ENCODE data around the gene PAPOLB.

DNA sequence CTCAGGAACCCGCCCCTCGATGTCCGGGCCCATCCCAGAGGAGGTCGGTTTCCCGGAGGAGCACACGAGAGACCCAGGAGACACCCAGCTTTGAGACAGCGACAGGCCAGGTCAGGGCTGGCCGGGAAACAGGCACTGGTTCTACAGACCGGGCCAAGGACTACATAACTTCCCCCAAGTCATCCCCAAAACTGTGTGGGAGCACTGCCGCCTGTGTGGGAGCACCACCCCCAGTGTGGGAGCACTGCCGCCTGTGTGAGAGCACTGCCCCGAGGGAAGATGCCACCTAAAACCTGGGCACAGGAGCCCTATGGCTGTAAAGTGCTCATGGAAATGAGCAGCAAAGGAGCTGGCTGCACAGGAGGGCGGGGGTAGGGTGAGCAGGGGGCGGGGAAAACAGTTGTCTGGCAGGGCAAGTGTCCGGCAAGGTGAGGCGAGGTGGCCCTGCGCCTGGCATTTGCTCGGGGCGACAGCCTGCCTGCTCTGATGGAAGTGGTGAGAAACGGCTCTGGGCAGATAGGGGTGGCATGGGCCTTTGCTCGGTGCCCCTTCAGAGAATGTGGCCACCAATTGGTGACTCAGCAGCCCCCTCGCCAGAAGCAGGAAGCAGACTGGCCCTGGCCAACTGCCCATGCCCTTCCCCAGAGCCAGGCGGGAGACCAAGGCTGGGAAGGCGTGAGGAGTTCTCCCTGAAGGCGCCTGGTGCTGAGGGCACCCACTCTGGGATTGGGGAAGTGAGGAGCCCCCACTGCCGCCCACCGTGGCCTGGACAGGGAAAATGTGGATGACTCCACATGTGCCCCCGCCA lies 26.2 kb downstream of the PAPOLB start:
- TF ChIP-seq, protein P1, sequence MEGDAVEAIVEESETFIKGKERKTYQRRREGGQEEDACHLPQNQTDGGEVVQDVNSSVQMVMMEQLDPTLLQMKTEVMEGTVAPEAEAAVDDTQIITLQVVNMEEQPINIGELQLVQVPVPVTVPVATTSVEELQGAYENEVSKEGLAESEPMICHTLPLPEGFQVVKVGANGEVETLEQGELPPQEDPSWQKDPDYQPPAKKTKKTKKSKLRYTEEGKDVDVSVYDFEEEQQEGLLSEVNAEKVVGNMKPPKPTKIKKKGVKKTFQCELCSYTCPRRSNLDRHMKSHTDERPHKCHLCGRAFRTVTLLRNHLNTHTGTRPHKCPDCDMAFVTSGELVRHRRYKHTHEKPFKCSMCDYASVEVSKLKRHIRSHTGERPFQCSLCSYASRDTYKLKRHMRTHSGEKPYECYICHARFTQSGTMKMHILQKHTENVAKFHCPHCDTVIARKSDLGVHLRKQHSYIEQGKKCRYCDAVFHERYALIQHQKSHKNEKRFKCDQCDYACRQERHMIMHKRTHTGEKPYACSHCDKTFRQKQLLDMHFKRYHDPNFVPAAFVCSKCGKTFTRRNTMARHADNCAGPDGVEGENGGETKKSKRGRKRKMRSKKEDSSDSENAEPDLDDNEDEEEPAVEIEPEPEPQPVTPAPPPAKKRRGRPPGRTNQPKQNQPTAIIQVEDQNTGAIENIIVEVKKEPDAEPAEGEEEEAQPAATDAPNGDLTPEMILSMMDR (IDR thresholded peaks at IDR 0.05): no peak
- TF ChIP-seq POLR2A (IDR thresholded peaks at IDR 0.05): no peak
